OCI-LY7 (cell line): ENCODE measurements around the gene MMD. TPM values are rescaled to one million over a fixed set of nuclear protein-coding genes. Genes with fewer than 3 reads are reported as not detected.

Experiments
- BruUV-seq: library from RNA; stranded (reverse); fragments of 400-500 nt; replicated peaks from 2 replicates; lab custom pipeline; 2021; lab: Mats Ljungman, UMichigan
- CTCF ChIA-PET: fragments of 300-600 bp; sonication (Branson Sonifier 250); formaldehyde crosslinking; loops from one replicate; lab custom pipeline; 2022; ENCODE audit warnings: antibody characterized with exemption; ENCODE audit not compliant: unreplicated experiment; lab: Charles Lee
- POLR2A ChIA-PET: fragments of 300-600 bp; sonication (Branson Sonifier 250); formaldehyde crosslinking; loops from one replicate; lab custom pipeline; 2022; ENCODE audit warnings: antibody characterized with exemption; lab: Charles Lee
- DNase-seq: peaks from one replicate; pipeline ENCODE4 v3.0.0-alpha.2; 2015; ENCODE audit warnings: low spot score
- H2AFZ ChIP-seq: fragments of 200-600 bp; sonication (generic), shearing (Covaris generic); 2 replicates; pipeline ENCODE4 v1.6.1; 2014; ENCODE audit warnings: mild to moderate bottlenecking, antibody characterized with exemption, low read length, moderate library complexity
- H3K27ac ChIP-seq: fragments of 200-600 bp; sonication (generic); 2 replicates; pipeline ENCODE4 v1.5.1; 2014; ENCODE audit warnings: mixed run types, low read depth, mild to moderate bottlenecking, moderate library complexity, low read length, inconsistent platforms; ENCODE audit not compliant: poor library complexity, severe bottlenecking
- H3K36me3 ChIP-seq: fragments of 200-600 bp; sonication (generic); 2 replicates; pipeline ENCODE4 v1.6.1; 2014; ENCODE audit warnings: mild to moderate bottlenecking, antibody characterized with exemption, low read length, moderate library complexity, mixed read lengths; ENCODE audit not compliant: insufficient read depth
- H3K4me1 ChIP-seq: fragments of 200-600 bp; sonication (generic); 2 replicates; pipeline ENCODE4 v1.5.1; 2014; ENCODE audit warnings: mild to moderate bottlenecking, low read length; ENCODE audit not compliant: insufficient read depth, poor library complexity, severe bottlenecking
- H3K4me2 ChIP-seq: fragments of 200-600 bp; sonication (generic); 2 replicates; pipeline ENCODE4 v1.6.1; 2014; ENCODE audit warnings: mild to moderate bottlenecking, low read length
- H3K4me3 ChIP-seq: fragments of 200-600 bp; sonication (generic); 2 replicates; pipeline ENCODE4 v1.5.1; 2014; ENCODE audit warnings: mild to moderate bottlenecking, low read depth, low read length; ENCODE audit not compliant: poor library complexity, severe bottlenecking
- H3K79me2 ChIP-seq: fragments of 200-600 bp; sonication (generic); 2 replicates; pipeline ENCODE4 v1.6.1; 2016; ENCODE audit warnings: low read depth, mild to moderate bottlenecking, low read length, moderate library complexity, mixed read lengths; ENCODE audit not compliant: insufficient read depth
- H3K9me2 ChIP-seq: fragments of 200-600 bp; sonication (generic); 2 replicates; pipeline ENCODE4 v1.6.1; 2016; ENCODE audit warnings: mild to moderate bottlenecking, low read length, mixed read lengths; ENCODE audit not compliant: insufficient read depth
- H3K9me3 ChIP-seq: fragments of 200-600 bp; sonication (generic); 2 replicates; pipeline ENCODE4 v1.6.1; 2014; ENCODE audit warnings: mild to moderate bottlenecking, mixed run types, low read length, mixed read lengths
- H4K20me1 ChIP-seq: fragments of 200-600 bp; sonication (generic); 2 replicates; pipeline ENCODE4 v1.6.1; 2014; ENCODE audit warnings: mild to moderate bottlenecking, antibody characterized with exemption, low read length, moderate library complexity, mixed read lengths; ENCODE audit not compliant: insufficient read depth
- EZH2phosphoT487 ChIP-seq: fragments of 200-600 bp; sonication (generic); IDR thresholded peaks from 2 replicates; pipeline ENCODE4 v1.6.1; 2018; ENCODE audit warnings: low read depth, borderline replicate concordance, mild to moderate bottlenecking, mixed run types, antibody characterized with exemption, low read length, moderate library complexity, mixed read lengths
- intact Hi-C: fragments of 100-400 bp; cut with micrococcal nuclease; formaldehyde crosslinking; loops from one replicate; pipeline ENCODE4 v1.10.0; 2022; ENCODE audit not compliant: unreplicated experiment
- total RNA-seq, 2 experiments: library from RNA; depleted of rRNA in 1 of 2; stranded (reverse); fragments of >200 nt in 1 of 2; shearing (Covaris generic) in 1 of 2; gene quantifications; 2 replicates each; pipeline ENCODE4 v1.2.3, GENCODE V29; 2014 to 2022
- TF ChIP-seq, protein P1 (sequence below): fragments of 200-600 bp; sonication (generic); conservative IDR thresholded peaks from 2 replicates; pipeline ENCODE4 v1.5.1; 2014; ENCODE audit warnings: mild to moderate bottlenecking, antibody characterized with exemption, low read length, moderate library complexity, mixed read lengths

MMD gene
- total RNA-seq, 2 experiments from 2014 or later, result 42.7 to 43.8 TPM

DNA sequence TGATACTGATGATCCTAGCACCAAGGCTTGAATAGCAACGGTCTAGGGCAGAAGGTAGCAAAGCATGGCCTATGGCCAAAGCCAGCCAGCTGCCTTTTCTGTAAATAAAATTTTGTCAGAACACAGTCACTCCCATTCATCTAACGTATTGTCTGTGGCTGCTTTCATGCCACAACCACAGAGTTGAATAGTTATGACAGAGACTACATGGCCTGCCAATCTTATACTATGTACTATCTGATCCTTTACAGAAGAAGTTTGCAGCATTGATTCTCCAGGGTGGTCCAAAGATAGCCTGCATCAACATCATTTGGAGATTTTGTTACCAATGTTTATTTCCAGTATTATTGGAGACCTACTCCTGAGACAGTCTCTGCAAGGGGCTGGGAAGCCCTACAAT lies 19.9 kb upstream of the MMD start:
- no peak for DNase-seq
- H4K20me1 ChIP-seq, result no peaks in the 10 kb centered on the region
- peaks cover 35% of the 10 kb centered on the region for H3K4me1 ChIP-seq
- H3K9me2 ChIP-seq, result no peaks in the 10 kb centered on the region
- intact Hi-C loops, result no loop called here
- no peaks in the 10 kb centered on the region for H3K9me3 ChIP-seq
- no peak overlapping the region for H3K27ac ChIP-seq
- POLR2A ChIA-PET, result no interaction called here
- CTCF ChIA-PET, result no interaction called here
- H3K4me3 ChIP-seq, result no peak overlapping the region
- no peak overlapping the region for H3K4me2 ChIP-seq
- no peak overlapping the region for H2AFZ ChIP-seq
- TF ChIP-seq EZH2phosphoT487, result no peak
- TF ChIP-seq, protein P1, sequence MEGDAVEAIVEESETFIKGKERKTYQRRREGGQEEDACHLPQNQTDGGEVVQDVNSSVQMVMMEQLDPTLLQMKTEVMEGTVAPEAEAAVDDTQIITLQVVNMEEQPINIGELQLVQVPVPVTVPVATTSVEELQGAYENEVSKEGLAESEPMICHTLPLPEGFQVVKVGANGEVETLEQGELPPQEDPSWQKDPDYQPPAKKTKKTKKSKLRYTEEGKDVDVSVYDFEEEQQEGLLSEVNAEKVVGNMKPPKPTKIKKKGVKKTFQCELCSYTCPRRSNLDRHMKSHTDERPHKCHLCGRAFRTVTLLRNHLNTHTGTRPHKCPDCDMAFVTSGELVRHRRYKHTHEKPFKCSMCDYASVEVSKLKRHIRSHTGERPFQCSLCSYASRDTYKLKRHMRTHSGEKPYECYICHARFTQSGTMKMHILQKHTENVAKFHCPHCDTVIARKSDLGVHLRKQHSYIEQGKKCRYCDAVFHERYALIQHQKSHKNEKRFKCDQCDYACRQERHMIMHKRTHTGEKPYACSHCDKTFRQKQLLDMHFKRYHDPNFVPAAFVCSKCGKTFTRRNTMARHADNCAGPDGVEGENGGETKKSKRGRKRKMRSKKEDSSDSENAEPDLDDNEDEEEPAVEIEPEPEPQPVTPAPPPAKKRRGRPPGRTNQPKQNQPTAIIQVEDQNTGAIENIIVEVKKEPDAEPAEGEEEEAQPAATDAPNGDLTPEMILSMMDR, result no peak
- no peaks in the 10 kb centered on the region for H3K79me2 ChIP-seq
- no TSS peak for BruUV-seq
- no peaks in the 10 kb centered on the region for H3K36me3 ChIP-seq

GRCh38 chr17:55440391-55440790 lies 18.8 kb upstream of the MMD start:
- no peak overlapping the region for H3K27ac ChIP-seq
- H3K36me3 ChIP-seq, result no peaks in the 10 kb centered on the region
- intact Hi-C loops, result no loop called here
- no peak overlapping the region for H3K4me2 ChIP-seq
- peaks cover 46% of the 10 kb centered on the region for H3K4me1 ChIP-seq
- ChIA-PET POLR2A (interaction anchor here (0.7 to 0.8 kb wide), 3 partner anchors 17 to 81 kb away, joined by 3 to 4 read pairs (median 3); no protein-coding TSS in a partner anchor), CTCF (no interaction called here)
- H2AFZ ChIP-seq, result no peak overlapping the region; the same call in 1 of the 2 replicates
- H3K4me3 ChIP-seq, result no peak overlapping the region
- TF ChIP-seq EZH2phosphoT487, result no peak
- TF ChIP-seq, protein P1, result no peak
- no peaks in the 10 kb centered on the region for H4K20me1 ChIP-seq
- H3K9me3 ChIP-seq, result no peaks in the 10 kb centered on the region
- DNase-seq, result no peak
- no peaks in the 10 kb centered on the region for H3K9me2 ChIP-seq
- BruUV-seq, result no TSS peak
- H3K79me2 ChIP-seq, result no peaks in the 10 kb centered on the region

- H3K9me3 ChIP-seq, result no peaks in the 10 kb centered on the region
- H3K9me2 ChIP-seq, result no peaks in the 10 kb centered on the region
- BruUV-seq, result no TSS peak
- H3K27ac ChIP-seq, result peak overlapping the region; percentile 93
- no peaks in the 10 kb centered on the region for H4K20me1 ChIP-seq
- H3K4me2 ChIP-seq, result peak overlapping the region; percentile 87
- peak overlapping the region; percentile 58 for H3K4me3 ChIP-seq
- ChIA-PET POLR2A (interaction anchor here (0.5 to 1.7 kb wide), 8 partner anchors 8 to 289 kb away, joined by 3 to 12 read pairs (median 4); no protein-coding TSS in a partner anchor), CTCF (no interaction called here)
- H3K79me2 ChIP-seq, result no peaks in the 10 kb centered on the region
- intact Hi-C loops, result loop anchor here (1.0 to 5.0 kb wide), 3 partner anchors 12 to 75 kb away; partner anchors contain the start of genes MMD and SMIM36
- no peaks in the 10 kb centered on the region for H3K36me3 ChIP-seq
- peak; percentile 97 for DNase-seq
- H3K4me1 ChIP-seq, result peaks cover 65% of the 10 kb centered on the region
- H2AFZ ChIP-seq, result no peak overlapping the region; the same call in 1 of the 2 replicates
- no peak for TF ChIP-seq EZH2phosphoT487
- TF ChIP-seq, protein P1, result no peak
Measured at GRCh38 chr17:55437159-55437605, 15.5 kb upstream of the MMD start.
